HepG2 (cell line): ENCODE results near the gene LTA. TPM values are rescaled to one million over a fixed set of nuclear protein-coding genes. Genes with fewer than 3 reads are reported as not detected.

ENCODE experiments used
- AGO2 ChIP-seq: fragments of 200-400 bp; formaldehyde crosslinking; optimal IDR thresholded peaks from 2 replicates; pipeline ENCODE3; 2017; ENCODE audit warnings: mild to moderate bottlenecking, low read depth, low read length, moderate library complexity
- ASH2L ChIP-seq: fragments of 300-600, 200-600 bp; sonication (generic); IDR thresholded peaks from 2 replicates; pipeline ENCODE4 v1.7.0; 2017; ENCODE audit warnings: low read depth, mild to moderate bottlenecking, moderate library complexity, mixed read lengths, low read length; ENCODE audit not compliant: insufficient read length
- CBX5 ChIP-seq: sonication (generic); formaldehyde crosslinking; IDR thresholded peaks from 2 replicates; pipeline ENCODE4 v1.4.0; 2020; ENCODE audit warnings: missing genetic modification reagents, borderline replicate concordance
- HNRNPLL ChIP-seq: fragments of 200-400 bp; formaldehyde crosslinking; IDR thresholded peaks from 2 replicates; pipeline ENCODE4 v1.6.1; 2017; ENCODE audit warnings: mild to moderate bottlenecking, low read depth, low read length; ENCODE audit not compliant: poor library complexity, severe bottlenecking
- IRX3 ChIP-seq: sonication (generic); formaldehyde crosslinking; IDR thresholded peaks from 2 replicates; pipeline ENCODE4 v1.8.1; 2023; ENCODE audit warnings: mild to moderate bottlenecking, low read depth, missing genetic modification reagents, borderline replicate concordance
- JDP2 ChIP-seq: sonication (generic); formaldehyde crosslinking; IDR thresholded peaks from 2 replicates; pipeline ENCODE4 v1.8.1; 2022; ENCODE audit warnings: missing genetic modification reagents, borderline replicate concordance
- MED8 ChIP-seq: sonication (generic); formaldehyde crosslinking; IDR thresholded peaks from 2 replicates; pipeline ENCODE4 v1.8.1; 2023; ENCODE audit warnings: mild to moderate bottlenecking, missing genetic modification reagents; ENCODE audit not compliant: insufficient replicate concordance
- MIER3 ChIP-seq: IDR thresholded peaks from 2 replicates; pipeline ENCODE4 v1.6.1; 2016; ENCODE audit warnings: missing compliant biosample characterization, borderline replicate concordance
- NCOA1 ChIP-seq: sonication (generic); formaldehyde crosslinking; IDR thresholded peaks from 2 replicates; pipeline ENCODE4 v1.9.0; 2021; ENCODE audit warnings: missing genetic modification reagents
- ZFP82 ChIP-seq: sonication (generic); formaldehyde crosslinking; IDR thresholded peaks from 2 replicates; pipeline ENCODE4 v1.5.1; 2020; ENCODE audit warnings: mild to moderate bottlenecking, missing genetic modification reagents, borderline replicate concordance
- ZKSCAN1 ChIP-seq: fragments of 150-350 bp; IDR thresholded peaks from 2 replicates; pipeline ENCODE4 v1.6.1; 2014; ENCODE audit warnings: low read length
- ZNF75D ChIP-seq: sonication (generic); formaldehyde crosslinking; IDR thresholded peaks from 2 replicates; pipeline ENCODE4 v1.8.1; 2023; ENCODE audit warnings: missing genetic modification reagents, mild to moderate bottlenecking, borderline replicate concordance
- ZNF768 ChIP-seq: sonication (generic); formaldehyde crosslinking; IDR thresholded peaks from 2 replicates; pipeline ENCODE4 v1.4.0; 2020; ENCODE audit warnings: missing genetic modification reagents
- polyA plus RNA-seq, 8 experiments: library from polyadenylated mRNA; depleted of rRNA in 3 of 8; stranded (reverse) in 7 of 8; unstranded in 1 of 8; fragments of >200 nt; fragmentation: Illumina TruSeq in 4 of 8; extraction: Trizol in 4 of 8; gene quantifications; 2 replicates each; pipeline versions ENCODE4 v1.2.1 to v1.2.3, GENCODE V29; 2011 to 2016; ENCODE audit warnings: low read depth in 4 of 8, missing spikeins in 1 of 8, mixed read lengths in 1 of 8; ENCODE audit not compliant: insufficient read depth in 1 of 8
- total RNA-seq, 5 experiments: library from RNA; depleted of rRNA; stranded (reverse); fragments of >200 nt; fragmentation: Illumina TruSeq; extraction: Trizol; gene quantifications; 2 replicates each; pipeline ENCODE4 v1.2.3, GENCODE V29; 2016; ENCODE audit warnings: low read depth in 1 of 5
- TF ChIP-seq, protein P1 (sequence below): sonication (generic); formaldehyde crosslinking; IDR thresholded peaks from 2 replicates; pipeline ENCODE4 v1.8.1; 2022; ENCODE audit warnings: low read depth, mild to moderate bottlenecking, missing genetic modification reagents
- TF ChIP-seq, protein P2 (sequence below): sonication (generic); formaldehyde crosslinking; IDR thresholded peaks from 2 replicates; pipeline ENCODE4 v1.4.0; 2020; ENCODE audit warnings: missing genetic modification reagents
- TF ChIP-seq, protein P3 (sequence below): sonication (generic); formaldehyde crosslinking; IDR thresholded peaks from 2 replicates; pipeline ENCODE4 v1.4.0; 2020; ENCODE audit warnings: mild to moderate bottlenecking, missing genetic modification reagents

LTA gene
- total and polyA plus RNA-seq, 2 of the 13 experiments (the other 11 are each of a cell fraction or from before 2014, with no cell fraction given), result 0.09 TPM; not detected in 1

DNA sequence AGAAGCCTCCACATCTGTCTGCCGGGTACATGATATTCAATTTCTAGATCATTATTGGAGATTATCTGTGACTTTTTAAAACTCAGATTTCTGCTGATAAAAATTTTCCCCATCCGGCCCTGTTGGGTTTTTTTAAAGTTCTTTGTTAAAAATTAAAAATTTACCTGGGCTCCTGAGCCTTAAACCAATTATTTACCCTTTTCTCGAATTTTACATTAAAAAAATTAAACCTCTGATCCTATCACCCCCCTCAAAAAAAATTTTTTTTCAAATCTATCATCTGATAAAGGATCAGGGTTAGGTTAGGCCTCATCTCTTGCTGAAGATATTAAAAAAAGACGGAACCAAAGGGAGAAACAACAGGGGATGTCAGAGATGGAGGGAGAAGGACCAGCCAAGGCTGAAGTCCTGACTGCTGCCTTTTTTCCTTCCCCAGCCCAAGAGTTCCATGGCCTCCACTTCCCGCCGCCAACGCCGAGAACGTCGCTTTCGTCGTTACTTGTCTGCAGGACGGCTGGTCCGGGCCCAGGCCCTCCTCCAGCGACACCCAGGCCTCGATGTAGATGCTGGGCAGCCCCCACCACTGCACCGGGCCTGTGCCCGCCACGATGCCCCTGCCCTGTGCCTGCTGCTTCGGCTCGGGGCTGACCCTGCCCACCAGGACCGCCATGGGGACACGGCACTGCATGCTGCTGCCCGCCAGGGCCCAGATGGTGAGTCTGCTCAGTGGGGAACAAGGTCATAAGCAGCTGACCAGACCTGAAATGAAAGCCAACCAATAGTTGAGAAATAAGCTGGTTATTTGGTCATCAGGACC lies 24.2 kb upstream of the LTA start (continued):
- TF ChIP-seq HNRNPLL (peak; percentile 41), ZFP82 (CRISPR knock-in tag) (peak; percentile 43; the same call in 1 of the 2 replicates), ZNF75D (CRISPR knock-in tag) (0 out of 2 replicates have a peak, but pooled peaks have one; percentile 56), NCOA1 (CRISPR knock-in tag) (no peak), ASH2L (peak; percentile 2), CBX5 (CRISPR knock-in tag) (no peak), JDP2 (CRISPR knock-in tag) (no peak), AGO2 (peak; percentile 70), ZNF768 (CRISPR knock-in tag) (peak; percentile 72; the same call in 1 of the 2 replicates), MED8 (CRISPR knock-in tag) (no peak), ZKSCAN1 (no peak), MIER3 (CRISPR knock-in tag) (no peak), IRX3 (CRISPR knock-in tag) (no peak)
- TF ChIP-seq, protein P1, sequence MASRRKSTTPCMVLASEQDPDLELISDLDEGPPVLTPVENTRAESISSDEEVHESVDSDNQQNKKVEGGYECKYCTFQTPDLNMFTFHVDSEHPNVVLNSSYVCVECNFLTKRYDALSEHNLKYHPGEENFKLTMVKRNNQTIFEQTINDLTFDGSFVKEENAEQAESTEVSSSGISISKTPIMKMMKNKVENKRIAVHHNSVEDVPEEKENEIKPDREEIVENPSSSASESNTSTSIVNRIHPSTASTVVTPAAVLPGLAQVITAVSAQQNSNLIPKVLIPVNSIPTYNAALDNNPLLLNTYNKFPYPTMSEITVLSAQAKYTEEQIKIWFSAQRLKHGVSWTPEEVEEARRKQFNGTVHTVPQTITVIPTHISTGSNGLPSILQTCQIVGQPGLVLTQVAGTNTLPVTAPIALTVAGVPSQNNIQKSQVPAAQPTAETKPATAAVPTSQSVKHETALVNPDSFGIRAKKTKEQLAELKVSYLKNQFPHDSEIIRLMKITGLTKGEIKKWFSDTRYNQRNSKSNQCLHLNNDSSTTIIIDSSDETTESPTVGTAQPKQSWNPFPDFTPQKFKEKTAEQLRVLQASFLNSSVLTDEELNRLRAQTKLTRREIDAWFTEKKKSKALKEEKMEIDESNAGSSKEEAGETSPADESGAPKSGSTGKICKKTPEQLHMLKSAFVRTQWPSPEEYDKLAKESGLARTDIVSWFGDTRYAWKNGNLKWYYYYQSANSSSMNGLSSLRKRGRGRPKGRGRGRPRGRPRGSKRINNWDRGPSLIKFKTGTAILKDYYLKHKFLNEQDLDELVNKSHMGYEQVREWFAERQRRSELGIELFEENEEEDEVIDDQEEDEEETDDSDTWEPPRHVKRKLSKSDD (CRISPR knock-in tag), result peak; percentile 59; the same call in 1 of the 2 replicates
- TF ChIP-seq, protein P2, sequence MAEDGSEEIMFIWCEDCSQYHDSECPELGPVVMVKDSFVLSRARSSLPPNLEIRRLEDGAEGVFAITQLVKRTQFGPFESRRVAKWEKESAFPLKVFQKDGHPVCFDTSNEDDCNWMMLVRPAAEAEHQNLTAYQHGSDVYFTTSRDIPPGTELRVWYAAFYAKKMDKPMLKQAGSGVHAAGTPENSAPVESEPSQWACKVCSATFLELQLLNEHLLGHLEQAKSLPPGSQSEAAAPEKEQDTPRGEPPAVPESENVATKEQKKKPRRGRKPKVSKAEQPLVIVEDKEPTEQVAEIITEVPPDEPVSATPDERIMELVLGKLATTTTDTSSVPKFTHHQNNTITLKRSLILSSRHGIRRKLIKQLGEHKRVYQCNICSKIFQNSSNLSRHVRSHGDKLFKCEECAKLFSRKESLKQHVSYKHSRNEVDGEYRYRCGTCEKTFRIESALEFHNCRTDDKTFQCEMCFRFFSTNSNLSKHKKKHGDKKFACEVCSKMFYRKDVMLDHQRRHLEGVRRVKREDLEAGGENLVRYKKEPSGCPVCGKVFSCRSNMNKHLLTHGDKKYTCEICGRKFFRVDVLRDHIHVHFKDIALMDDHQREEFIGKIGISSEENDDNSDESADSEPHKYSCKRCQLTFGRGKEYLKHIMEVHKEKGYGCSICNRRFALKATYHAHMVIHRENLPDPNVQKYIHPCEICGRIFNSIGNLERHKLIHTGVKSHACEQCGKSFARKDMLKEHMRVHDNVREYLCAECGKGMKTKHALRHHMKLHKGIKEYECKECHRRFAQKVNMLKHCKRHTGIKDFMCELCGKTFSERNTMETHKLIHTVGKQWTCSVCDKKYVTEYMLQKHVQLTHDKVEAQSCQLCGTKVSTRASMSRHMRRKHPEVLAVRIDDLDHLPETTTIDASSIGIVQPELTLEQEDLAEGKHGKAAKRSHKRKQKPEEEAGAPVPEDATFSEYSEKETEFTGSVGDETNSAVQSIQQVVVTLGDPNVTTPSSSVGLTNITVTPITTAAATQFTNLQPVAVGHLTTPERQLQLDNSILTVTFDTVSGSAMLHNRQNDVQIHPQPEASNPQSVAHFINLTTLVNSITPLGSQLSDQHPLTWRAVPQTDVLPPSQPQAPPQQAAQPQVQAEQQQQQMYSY (CRISPR knock-in tag), result no peak
- TF ChIP-seq, protein P3, sequence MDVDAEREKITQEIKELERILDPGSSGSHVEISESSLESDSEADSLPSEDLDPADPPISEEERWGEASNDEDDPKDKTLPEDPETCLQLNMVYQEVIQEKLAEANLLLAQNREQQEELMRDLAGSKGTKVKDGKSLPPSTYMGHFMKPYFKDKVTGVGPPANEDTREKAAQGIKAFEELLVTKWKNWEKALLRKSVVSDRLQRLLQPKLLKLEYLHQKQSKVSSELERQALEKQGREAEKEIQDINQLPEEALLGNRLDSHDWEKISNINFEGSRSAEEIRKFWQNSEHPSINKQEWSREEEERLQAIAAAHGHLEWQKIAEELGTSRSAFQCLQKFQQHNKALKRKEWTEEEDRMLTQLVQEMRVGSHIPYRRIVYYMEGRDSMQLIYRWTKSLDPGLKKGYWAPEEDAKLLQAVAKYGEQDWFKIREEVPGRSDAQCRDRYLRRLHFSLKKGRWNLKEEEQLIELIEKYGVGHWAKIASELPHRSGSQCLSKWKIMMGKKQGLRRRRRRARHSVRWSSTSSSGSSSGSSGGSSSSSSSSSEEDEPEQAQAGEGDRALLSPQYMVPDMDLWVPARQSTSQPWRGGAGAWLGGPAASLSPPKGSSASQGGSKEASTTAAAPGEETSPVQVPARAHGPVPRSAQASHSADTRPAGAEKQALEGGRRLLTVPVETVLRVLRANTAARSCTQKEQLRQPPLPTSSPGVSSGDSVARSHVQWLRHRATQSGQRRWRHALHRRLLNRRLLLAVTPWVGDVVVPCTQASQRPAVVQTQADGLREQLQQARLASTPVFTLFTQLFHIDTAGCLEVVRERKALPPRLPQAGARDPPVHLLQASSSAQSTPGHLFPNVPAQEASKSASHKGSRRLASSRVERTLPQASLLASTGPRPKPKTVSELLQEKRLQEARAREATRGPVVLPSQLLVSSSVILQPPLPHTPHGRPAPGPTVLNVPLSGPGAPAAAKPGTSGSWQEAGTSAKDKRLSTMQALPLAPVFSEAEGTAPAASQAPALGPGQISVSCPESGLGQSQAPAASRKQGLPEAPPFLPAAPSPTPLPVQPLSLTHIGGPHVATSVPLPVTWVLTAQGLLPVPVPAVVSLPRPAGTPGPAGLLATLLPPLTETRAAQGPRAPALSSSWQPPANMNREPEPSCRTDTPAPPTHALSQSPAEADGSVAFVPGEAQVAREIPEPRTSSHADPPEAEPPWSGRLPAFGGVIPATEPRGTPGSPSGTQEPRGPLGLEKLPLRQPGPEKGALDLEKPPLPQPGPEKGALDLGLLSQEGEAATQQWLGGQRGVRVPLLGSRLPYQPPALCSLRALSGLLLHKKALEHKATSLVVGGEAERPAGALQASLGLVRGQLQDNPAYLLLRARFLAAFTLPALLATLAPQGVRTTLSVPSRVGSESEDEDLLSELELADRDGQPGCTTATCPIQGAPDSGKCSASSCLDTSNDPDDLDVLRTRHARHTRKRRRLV, result no peak
